GM18873 (cell line): Measurements from ENCODE around the gene PTPRT.

Experiments used
- ATAC-seq: cut with Tn5 transposase; IDR thresholded peaks from one replicate; pipeline ENCODE4 v1.9.1; 2021; ENCODE audit warnings: mild to moderate bottlenecking, moderate library complexity, moderate number of reproducible peaks; ENCODE audit not compliant: unreplicated experiment, low FRiP score

The PTPRT gene

GRCh38 chr20:43034981-43035724 is 154.6 kb downstream of the PTPRT start:
- ATAC-seq: no peak

- ATAC-seq: no peak
These were observed 157.2 kb downstream of the PTPRT start for GRCh38 chr20:43032459-43032858.

- no peak for ATAC-seq
These were observed 160.5 kb downstream of the PTPRT start for GRCh38 chr20:43029176-43029575.

DNA sequence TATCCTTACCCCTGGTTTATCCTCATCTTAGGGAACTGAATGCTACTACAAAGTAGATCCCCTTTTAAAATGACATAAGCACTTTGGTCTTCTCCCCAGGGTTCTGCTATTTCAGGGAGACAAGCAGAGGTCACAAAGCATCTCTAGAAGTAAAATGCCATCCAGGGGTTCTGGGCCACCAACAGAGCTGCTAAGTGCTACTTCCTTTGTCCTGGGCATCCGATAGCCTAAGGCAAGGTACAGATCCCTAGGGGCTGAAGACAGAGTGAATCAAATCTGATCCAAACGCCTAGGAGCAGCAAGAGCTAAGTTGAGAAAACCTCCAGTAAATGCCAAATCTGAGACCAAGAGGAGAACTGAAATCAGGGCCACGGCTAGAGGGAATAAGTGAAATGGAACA is 161.2 kb downstream of the PTPRT start:
- ATAC-seq: no peak

DNA sequence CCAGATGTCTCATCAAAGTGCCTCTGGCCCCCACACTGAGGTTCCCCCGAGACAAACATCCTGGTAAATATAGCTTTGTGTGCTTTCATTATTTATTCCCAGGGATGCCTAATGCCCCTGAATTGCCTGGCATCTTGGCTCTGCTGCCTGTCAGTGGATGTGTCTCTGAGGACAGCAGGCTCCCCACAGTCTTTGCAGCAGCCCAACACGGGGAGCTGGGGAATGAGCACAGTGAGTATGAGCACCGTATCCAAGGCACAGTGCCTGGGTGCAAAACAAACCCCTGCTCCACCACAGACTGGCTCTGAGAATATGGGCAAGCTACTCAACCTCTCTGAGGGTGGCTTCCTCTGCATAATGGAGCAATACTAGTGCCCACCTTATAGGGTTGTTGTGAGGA is 165.9 kb downstream of the PTPRT start:
- ATAC-seq: no peak

DNA sequence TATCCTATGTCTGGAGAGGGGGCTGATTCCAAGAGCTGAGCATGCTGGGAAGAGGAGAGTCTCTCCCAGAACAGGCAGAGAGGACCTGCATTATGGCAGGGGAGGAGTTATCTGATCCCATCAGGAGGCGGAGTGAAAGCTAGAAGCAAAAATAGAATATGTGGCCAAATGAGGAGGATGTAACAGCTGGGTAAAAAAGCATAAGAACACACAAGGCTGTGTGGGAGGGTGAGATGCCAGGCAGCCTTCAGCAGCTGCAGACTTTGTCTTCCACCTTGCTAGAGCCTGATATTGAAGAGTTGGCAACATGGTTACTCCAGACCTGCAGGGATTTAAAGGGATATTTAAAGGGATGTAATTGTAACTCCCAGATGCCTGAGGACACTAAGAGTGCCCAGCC is 167.1 kb downstream of the PTPRT start:
- ATAC-seq: no peak

GRCh38 chr20:43022081-43022480 is 167.6 kb downstream of the PTPRT start:
- ATAC-seq: no peak

- no peak for ATAC-seq
These were observed 172.3 kb downstream of the PTPRT start for GRCh38 chr20:43017241-43018030.

DNA sequence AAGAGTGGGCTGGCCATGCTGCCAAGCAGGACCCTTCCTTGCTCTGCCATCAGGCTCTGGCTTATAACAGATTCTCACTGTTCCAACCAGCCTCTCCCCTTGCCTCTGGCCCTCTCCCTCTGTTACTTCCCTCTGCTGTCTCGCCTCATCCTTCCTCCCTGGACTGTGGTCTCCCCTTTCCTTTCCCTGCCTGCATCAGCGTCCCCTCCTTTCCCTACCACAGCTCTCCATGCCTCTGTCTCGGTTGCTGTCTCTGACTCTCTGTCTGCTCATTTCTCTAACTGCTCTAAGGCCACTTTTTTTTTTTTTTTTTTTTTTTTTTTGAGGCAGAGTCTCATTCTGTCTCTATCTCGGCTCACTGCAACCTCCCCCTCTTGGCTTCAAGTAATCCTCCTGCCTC is 173.4 kb downstream of the PTPRT start:
- ATAC-seq: no peak

GRCh38 chr20:43015566-43015965 is 174.1 kb downstream of the PTPRT start:
- ATAC-seq: no peak

DNA sequence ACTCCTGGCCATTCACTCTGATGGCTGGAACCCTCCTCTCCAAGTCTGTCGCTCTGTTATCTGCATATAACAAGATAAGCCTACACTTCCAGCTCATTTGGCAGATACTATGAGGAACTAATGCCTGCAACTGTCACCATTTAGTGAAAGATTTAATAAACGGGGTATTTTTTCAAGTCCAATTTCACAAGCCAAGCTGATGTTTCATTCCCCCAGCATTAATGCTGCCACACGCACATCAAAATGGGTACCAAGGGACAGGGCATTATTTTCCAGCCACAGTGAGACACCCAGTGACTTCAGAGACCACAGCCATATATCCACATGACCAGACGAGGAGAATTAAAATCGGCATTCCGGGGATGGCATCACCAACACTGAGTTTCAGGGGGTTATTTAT is 175.5 kb downstream of the PTPRT start:
- no peak for ATAC-seq

- no peak for ATAC-seq
These were observed 178.2 kb downstream of the PTPRT start for GRCh38 chr20:43011491-43011890.

GRCh38 chr20:43009532-43009931 is 180.2 kb downstream of the PTPRT start:
- no peak for ATAC-seq

DNA sequence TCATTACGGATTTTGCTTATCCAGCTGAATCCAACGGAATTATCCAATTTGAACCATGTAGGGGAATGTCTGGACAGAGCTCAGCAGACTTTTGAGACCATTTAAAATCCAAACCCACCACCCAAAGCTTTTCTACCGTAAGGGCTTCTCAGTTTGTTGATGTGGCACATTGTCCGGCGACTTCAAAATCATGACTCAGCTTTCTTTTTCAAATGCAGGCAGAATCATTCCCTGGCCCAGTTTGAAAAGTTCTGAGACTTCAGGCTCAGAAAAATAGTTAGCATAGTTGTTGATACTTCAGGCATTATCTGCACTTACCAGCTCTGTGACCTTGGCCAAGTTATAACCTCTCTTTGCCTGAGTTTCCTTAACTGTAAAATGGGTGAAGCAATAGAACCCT is 182.2 kb downstream of the PTPRT start:
- ATAC-seq: no peak

GRCh38 chr20:43006651-43007375 is 182.9 kb downstream of the PTPRT start:
- ATAC-seq: no peak

GRCh38 chr20:43003318-43003944 is 186.3 kb downstream of the PTPRT start:
- ATAC-seq: no peak

DNA sequence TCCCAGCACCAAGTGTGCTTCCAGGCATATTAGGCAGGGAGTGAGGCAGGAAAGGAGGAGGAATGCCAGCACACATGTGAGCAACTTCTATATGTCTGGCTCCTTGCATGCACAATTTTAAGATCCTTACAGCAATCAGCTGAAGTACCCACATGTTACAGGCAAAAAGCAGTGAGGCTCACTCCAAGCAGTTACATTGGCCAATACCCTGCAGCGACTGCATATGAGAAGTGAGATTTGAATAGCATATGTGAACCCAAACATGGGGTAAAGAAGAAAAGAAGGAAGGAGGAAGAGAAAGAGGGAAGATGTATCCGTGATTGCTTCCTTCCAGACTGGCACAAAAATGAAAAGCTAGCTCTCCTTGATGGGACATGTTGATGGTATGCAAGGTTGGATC is 193.6 kb downstream of the PTPRT start:
- ATAC-seq: no peak

GRCh38 chr20:42988319-42988718 is 201.4 kb downstream of the PTPRT start:
- no peak for ATAC-seq

DNA sequence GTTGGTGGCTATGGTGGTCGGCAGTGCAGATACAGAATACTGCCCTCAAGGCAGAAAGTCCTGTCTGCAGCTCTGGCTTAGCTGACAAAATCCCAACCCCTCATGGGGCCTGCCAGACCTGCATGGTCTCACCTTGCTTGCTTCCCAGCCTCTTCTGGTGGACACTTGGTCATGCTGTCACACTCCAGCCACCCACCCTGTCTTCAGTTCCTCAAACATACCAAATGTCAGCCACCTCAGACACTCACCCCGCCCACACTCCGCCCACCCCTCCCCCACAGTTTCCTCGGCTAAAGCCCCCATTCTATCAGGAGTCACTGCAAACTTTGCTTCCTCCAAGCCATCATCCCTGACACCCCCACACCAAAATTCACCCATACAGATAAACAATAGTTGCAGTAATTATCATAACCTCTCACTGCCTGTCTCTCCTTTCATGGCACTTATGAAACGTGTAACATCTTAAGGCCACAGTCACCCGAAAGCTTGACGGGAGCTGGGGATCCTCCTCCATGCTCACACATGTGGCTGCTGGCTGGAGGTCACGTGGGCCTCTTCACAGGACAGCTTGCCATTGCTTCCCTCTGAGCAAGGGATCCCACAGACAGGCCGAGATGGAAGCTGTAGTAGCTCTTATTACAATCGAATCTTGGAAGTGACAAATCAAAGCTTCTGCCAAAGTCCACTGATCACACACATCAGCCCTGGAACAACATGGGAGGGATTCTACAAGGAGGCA is 202.2 kb downstream of the PTPRT start:
- no peak for ATAC-seq

GRCh38 chr20:42986143-42986773 is 203.4 kb downstream of the PTPRT start:
- no peak for ATAC-seq
